HEK293T (cell line): ENCODE results near the gene ZBTB48.

Experiments
- BHLHE40 ChIP-seq: fragments of 450-650 bp; IDR thresholded peaks from 2 replicates; pipeline ENCODE4 v1.6.1; 2016; ENCODE audit warnings: mild to moderate bottlenecking, moderate library complexity, borderline replicate concordance
- ELF4 ChIP-seq: fragments of 450-650 bp; IDR thresholded peaks from 2 replicates; pipeline ENCODE4 v1.6.1; 2017; ENCODE audit warnings: antibody characterized with exemption
- FOXA1 ChIP-seq: fragments of 450-650 bp; IDR thresholded peaks from 2 replicates; pipeline ENCODE4 v1.6.1; 2016; ENCODE audit warnings: mild to moderate bottlenecking
- FOXM1 ChIP-seq: fragments of 450-650 bp; IDR thresholded peaks from 2 replicates; pipeline ENCODE4 v1.6.1; 2017; ENCODE audit warnings: mild to moderate bottlenecking, borderline replicate concordance
- HDGF ChIP-seq: fragments of 450-650 bp; IDR thresholded peaks from 2 replicates; pipeline ENCODE4 v1.6.1; 2017; ENCODE audit warnings: antibody characterized with exemption, borderline replicate concordance
- PKNOX1 ChIP-seq: fragments of 450-650 bp; IDR thresholded peaks from 2 replicates; pipeline ENCODE4 v1.6.1; 2016
- SP1 ChIP-seq: fragments of 450-650 bp; IDR thresholded peaks from 2 replicates; pipeline ENCODE4 v1.6.1; 2017
- SUZ12 ChIP-seq: fragments of 450-650 bp; IDR thresholded peaks from 2 replicates; pipeline ENCODE4 v1.6.1; 2016; ENCODE audit warnings: mild to moderate bottlenecking
- TARDBP ChIP-seq: fragments of 450-650 bp; IDR thresholded peaks from 2 replicates; pipeline ENCODE4 v1.6.1; 2016
- ZNF384 ChIP-seq: fragments of 450-650 bp; IDR thresholded peaks from 2 replicates; pipeline ENCODE4 v1.6.1; 2016

GRCh38 chr1:6580119-6580592 lies 362 bp downstream of the ZBTB48 start:
- TF ChIP-seq SP1: no peak
- no peak for TF ChIP-seq BHLHE40
- TF ChIP-seq SUZ12: no peak
- no peak for TF ChIP-seq PKNOX1
- TF ChIP-seq ZNF384: no peak
- TF ChIP-seq ELF4: no peak
- no peak for TF ChIP-seq HDGF
- TF ChIP-seq FOXA1: no peak
- TF ChIP-seq TARDBP: no peak
- no peak for TF ChIP-seq FOXM1
